B cell (primary cell): ENCODE results near the gene SSBP3. TPM values are rescaled to one million over a fixed set of nuclear protein-coding genes. Genes with fewer than 3 reads are reported as not detected.

Source experiments
- ATAC-seq: fragments of 200-7000 bp; cut with Tn5 transposase; one replicate; pipeline ENCODE4 v1.10.0; 2021; ENCODE audit warnings: low read depth, mild to moderate bottlenecking, moderate number of reproducible peaks, moderate library complexity
- CTCF ChIA-PET: fragments of 350-600 bp; sonication (Branson Sonifier 250); formaldehyde crosslinking; loops from one replicate; lab custom pipeline; 2021; ENCODE audit warnings: antibody characterized with exemption, inconsistent platforms; lab: Charles Lee
- POLR2A ChIA-PET: fragments of 350-600 bp; sonication (Branson Sonifier 250); formaldehyde crosslinking; loops from one replicate; lab custom pipeline; 2021; ENCODE audit warnings: antibody characterized with exemption; lab: Charles Lee
- DNase-seq: peaks from one replicate; pipeline ENCODE4 v3.0.0; 2013
- H2AFZ ChIP-seq: 2 replicates; pipeline ENCODE4 v1.6.1; 2012; ENCODE audit warnings: mild to moderate bottlenecking, low read depth, low read length; ENCODE audit not compliant: insufficient read depth, poor library complexity, severe bottlenecking
- H3K27ac ChIP-seq, 2 donors: 1 replicate in 1 of 2; 2 replicates in 1 of 2; pipeline ENCODE4 v1.5.1; 2012 to 2013; ENCODE audit warnings: low read length in 2 of 2, mild to moderate bottlenecking in 2 of 2, moderate library complexity in 1 of 2
- H3K27me3 ChIP-seq, 4 experiments: fragments of 200-600 bp in 1 of 4; sonication (generic) in 1 of 4; replicated peaks in 1 of 4; 1 replicate in 2 of 4; 2 replicates in 2 of 4; pipeline versions ENCODE4 v1.6.1 to v1.7.0; 2013 to 2016; ENCODE audit warnings: low read length in 3 of 4, mild to moderate bottlenecking in 2 of 4, mixed read lengths in 1 of 4, moderate library complexity in 1 of 4; ENCODE audit not compliant: insufficient read depth in 4 of 4, control insufficient read depth in 3 of 4; ENCODE audit errors: control extremely low read depth in 1 of 4
- H3K36me3 ChIP-seq, 2 experiments: replicated peaks in 1 of 2; 1 replicate in 1 of 2; 2 replicates in 1 of 2; pipeline versions ENCODE4 v1.6.1 to v1.7.1; 2013; ENCODE audit warnings: low read length in 1 of 2; ENCODE audit not compliant: insufficient read depth in 2 of 2, control insufficient read depth in 1 of 2; ENCODE audit errors: control extremely low read depth in 1 of 2, extremely low read depth in 1 of 2
- H3K4me1 ChIP-seq, 2 donors: fragments of 200-600 bp in 1 of 2; sonication (generic) in 1 of 2; 1 replicate in 1 of 2; 2 replicates in 1 of 2; pipeline versions ENCODE4 v1.5.1 to v1.6.1; 2013 to 2017; ENCODE audit warnings: low read length in 2 of 2; ENCODE audit not compliant: control insufficient read depth in 2 of 2, insufficient read depth in 2 of 2
- H3K4me2 ChIP-seq: replicated peaks from 2 replicates; pipeline ENCODE3; 2012; ENCODE audit warnings: mild to moderate bottlenecking, low read depth, low read length; ENCODE audit not compliant: poor library complexity, severe bottlenecking
- H3K4me3 ChIP-seq, 5 experiments: fragments of 200-600 bp in 1 of 5; sonication (generic) in 1 of 5; 1 replicate in 3 of 5; 2 replicates in 2 of 5; pipeline versions ENCODE4 v1.5.1 to v1.7.0; 2011 to 2016; ENCODE audit warnings: low read length in 4 of 5, mild to moderate bottlenecking in 4 of 5, low read depth in 2 of 5, control low read depth in 1 of 5, moderate library complexity in 1 of 5; ENCODE audit not compliant: insufficient read depth in 1 of 5; ENCODE audit errors: control extremely low read depth in 1 of 5, extremely low read depth in 1 of 5
- H3K79me2 ChIP-seq: fragments of 200-600 bp; sonication (generic); one replicate; pipeline ENCODE4 v1.6.0; 2016; ENCODE audit warnings: low read length; ENCODE audit not compliant: control insufficient read depth, insufficient read depth
- H3K9ac ChIP-seq: fragments of 200-600 bp; sonication (generic); 2 replicates; pipeline ENCODE4 v1.6.1; 2017; ENCODE audit warnings: mild to moderate bottlenecking, low read length, moderate library complexity
- H3K9me3 ChIP-seq, 3 donors: one replicate each; pipeline versions ENCODE4 v1.6.1 to v1.7.1; 2013; ENCODE audit warnings: low read length in 2 of 3; ENCODE audit not compliant: control insufficient read depth in 2 of 3, insufficient read depth in 1 of 3; ENCODE audit errors: control extremely low read depth in 1 of 3
- H4K20me1 ChIP-seq: 2 replicates; pipeline ENCODE4 v1.6.0; 2012; ENCODE audit warnings: mild to moderate bottlenecking, low read length; ENCODE audit not compliant: insufficient read depth, control insufficient read depth, poor library complexity, severe bottlenecking
- H3K27ac Mint-ChIP-seq: one replicate; pipeline ENCODE4 v1.8.0; 2021; ENCODE audit warnings: mixed read lengths
- H3K27me3 Mint-ChIP-seq: one replicate; pipeline ENCODE4 v1.8.0; 2021; ENCODE audit warnings: mixed read lengths
- H3K4me1 Mint-ChIP-seq: one replicate; pipeline ENCODE4 v1.8.0; 2021; ENCODE audit warnings: mixed read lengths
- H3K4me3 Mint-ChIP-seq: one replicate; pipeline ENCODE4 v1.8.0; 2021; ENCODE audit warnings: mixed read lengths
- H3K9me3 Mint-ChIP-seq: one replicate; pipeline ENCODE4 v1.8.0; 2022; ENCODE audit warnings: mixed read lengths; ENCODE audit not compliant: insufficient read depth
- CTCF ChIP-seq: fragments of 200-600 bp; IDR thresholded peaks from one replicate; pipeline ENCODE4 v1.8.0; 2022; ENCODE audit warnings: antibody characterized with exemption, mild to moderate bottlenecking
- EZH2 ChIP-seq: IDR thresholded peaks from 2 replicates; pipeline ENCODE4 v1.6.1; 2012; ENCODE audit warnings: borderline replicate concordance, low read depth, mild to moderate bottlenecking, moderate library complexity, low read length; ENCODE audit not compliant: insufficient read depth, poor library complexity, severe bottlenecking
- WGBS: methylation state at CpG from one replicate; pipeline ENCODE4 v1.1.5; 2013; ENCODE audit warnings: missing lambda C conversion rate; ENCODE audit not compliant: insufficient coverage; 5-methylcytosine and 5-hydroxymethylcytosine counted together
- intact Hi-C: fragments of 100-400 bp; cut with micrococcal nuclease; formaldehyde crosslinking; loops from one replicate; pipeline ENCODE4 v1.10.0; 2022
- polyA plus RNA-seq: library from polyadenylated mRNA; depleted of rRNA; stranded (reverse); fragments of >200 nt; gene quantifications from 2 replicates; pipeline ENCODE4 v1.2.3, GENCODE V29; 2012
- total RNA-seq, 2 donors: library from RNA; stranded (reverse); fragments of 120-200 nt in 1 of 2; gene quantifications; 1 replicate in 1 of 2; 2 replicates in 1 of 2; pipeline versions ENCODE4 v1.2.3 to v1.2.4, GENCODE V29; 2013 to 2022

SSBP3 gene
- total and polyA plus RNA-seq, 2 donors (not counting 1 experiment from before 2014, with no cell fraction given), result 16.9 to 30.7 TPM

GRCh38 chr1:54408147-54409066 lies 2.2 kb upstream of the SSBP3 start:
- peaks cover 1% of the 10 kb centered on the region for H3K27me3 Mint-ChIP-seq
- H3K27me3 ChIP-seq, result peaks cover 0 to 5% (median 0%) of the 10 kb centered on the region in 4 experiments
- H3K36me3 ChIP-seq, result no peaks in the 10 kb centered on the region
- 62% methylated on average over 5 of the region's 9 CpGs for WGBS
- TF ChIP-seq CTCF, result no peak
- no peak for TF ChIP-seq EZH2
- no peak overlapping the region for H3K27ac ChIP-seq
- intact Hi-C loops, result loop anchor here (10.0 kb wide), 1 partner anchor 806 kb away; the partner anchor contains the start of gene USP24
- H3K4me1 Mint-ChIP-seq, result peaks cover 43% of the 10 kb centered on the region
- H3K4me3 Mint-ChIP-seq, result peak overlapping the region; percentile 94
- H3K9me3 Mint-ChIP-seq, result no peaks in the 10 kb centered on the region
- H3K79me2 ChIP-seq, result peaks cover 9% of the 10 kb centered on the region
- POLR2A ChIA-PET, result interaction anchor here (0.6 to 2.9 kb wide), 4 partner anchors 79 to 463 kb away, joined by 3 to 65 read pairs (median 4); partner anchors contain the start of genes CYB5RL, IFT25, LRRC42 and MRPL37
- CTCF ChIA-PET, result interaction anchor here (1.2 to 2.3 kb wide), 6 partner anchors 48 to 393 kb away, joined by 3 to 81 read pairs (median 6); partner anchors contain the start of gene TTC22
- ATAC-seq (no peak), DNase-seq (peak; percentile 30)
- peak overlapping the region; percentile 85 for H3K4me2 ChIP-seq
- H2AFZ ChIP-seq, result peak overlapping the region; percentile 68
- H3K9me3 ChIP-seq, result peaks cover 0 to 3% (median 0%) of the 10 kb centered on the region in 3 donors
- H3K4me3 ChIP-seq, result peak overlapping the region in 1 of 5 experiments; percentile 94
- H4K20me1 ChIP-seq, result peaks cover 14% of the 10 kb centered on the region
- H3K27ac Mint-ChIP-seq, result peak overlapping the region; percentile 87
- H3K9ac ChIP-seq, result peak overlapping the region; percentile 70
- H3K4me1 ChIP-seq, result peaks cover 40 to 47% of the 10 kb centered on the region in 2 donors
